ENCODE measurements around the gene USP43.

- no peak for TF ChIP-seq POLR2A (IDR thresholded peaks at IDR 0.05; ENCODE audit: low read depth)
- TF ChIP-seq, protein P1, sequence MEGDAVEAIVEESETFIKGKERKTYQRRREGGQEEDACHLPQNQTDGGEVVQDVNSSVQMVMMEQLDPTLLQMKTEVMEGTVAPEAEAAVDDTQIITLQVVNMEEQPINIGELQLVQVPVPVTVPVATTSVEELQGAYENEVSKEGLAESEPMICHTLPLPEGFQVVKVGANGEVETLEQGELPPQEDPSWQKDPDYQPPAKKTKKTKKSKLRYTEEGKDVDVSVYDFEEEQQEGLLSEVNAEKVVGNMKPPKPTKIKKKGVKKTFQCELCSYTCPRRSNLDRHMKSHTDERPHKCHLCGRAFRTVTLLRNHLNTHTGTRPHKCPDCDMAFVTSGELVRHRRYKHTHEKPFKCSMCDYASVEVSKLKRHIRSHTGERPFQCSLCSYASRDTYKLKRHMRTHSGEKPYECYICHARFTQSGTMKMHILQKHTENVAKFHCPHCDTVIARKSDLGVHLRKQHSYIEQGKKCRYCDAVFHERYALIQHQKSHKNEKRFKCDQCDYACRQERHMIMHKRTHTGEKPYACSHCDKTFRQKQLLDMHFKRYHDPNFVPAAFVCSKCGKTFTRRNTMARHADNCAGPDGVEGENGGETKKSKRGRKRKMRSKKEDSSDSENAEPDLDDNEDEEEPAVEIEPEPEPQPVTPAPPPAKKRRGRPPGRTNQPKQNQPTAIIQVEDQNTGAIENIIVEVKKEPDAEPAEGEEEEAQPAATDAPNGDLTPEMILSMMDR (IDR thresholded peaks at IDR 0.05): no peak
- TF ChIP-seq EP300 (IDR thresholded peaks at IDR 0.05): no peak
Measured at GRCh38 chr17:9612006-9612405, 33.3 kb upstream of the USP43 start.

Data from esophagus muscularis mucosa (tissue), 4 donors.